GM12874 (cell line): Measurements from ENCODE around the gene MYO1F.

Experiments used
- CTCF ChIP-seq: IDR thresholded peaks from 2 replicates; pipeline ENCODE4 v1.5.1; 2011; ENCODE audit warnings: low read depth, mild to moderate bottlenecking, control low read depth, low read length, moderate library complexity; ENCODE audit not compliant: insufficient read depth

The MYO1F gene

GRCh38 chr19:8484331-8484894 lies 92.8 kb downstream of the MYO1F start:
- TF ChIP-seq CTCF = no peak

- TF ChIP-seq CTCF = no peak
Measured at GRCh38 chr19:8483165-8483564, 94.1 kb downstream of the MYO1F start.

- TF ChIP-seq CTCF = no peak
Measured at GRCh38 chr19:8482696-8483095, 94.5 kb downstream of the MYO1F start.

- no peak for TF ChIP-seq CTCF
Measured at GRCh38 chr19:8481616-8482015, 95.6 kb downstream of the MYO1F start.

- no peak for TF ChIP-seq CTCF
Measured at GRCh38 chr19:8481201-8481600, 96.0 kb downstream of the MYO1F start.

GRCh38 chr19:8478598-8478997 lies 98.6 kb downstream of the MYO1F start:
- no peak for TF ChIP-seq CTCF

- no peak for TF ChIP-seq CTCF
Measured at GRCh38 chr19:8477889-8478288, 99.4 kb downstream of the MYO1F start.
